ENCODE measurements around the gene SNF8.
"Not testable (repeated sequence)": the region's sequence is repeated elsewhere in the genome, so short reads cannot be mapped to it uniquely, and the experiment has no call there.

The SNF8 gene

GRCh38 chr17:48944515-48945260, at the start of gene SNF8:
Gene SNF8, minus strand, starts transcription at chr17:48944842. Its CDS starts 108 bp downstream, at chr17:48944734.
- peak; percentile 75 for DNase-seq

GRCh38 chr17:48993951-48994350, 49.3 kb upstream of the SNF8 start:
- DNase-seq = no peak

- no peak for DNase-seq
Observed at GRCh38 chr17:48993305-48993704, 48.7 kb upstream of the SNF8 start.

- DNase-seq = no peak
Observed at GRCh38 chr17:48992444-48992843, 47.8 kb upstream of the SNF8 start.

GRCh38 chr17:48990882-48991357, 46.3 kb upstream of the SNF8 start:
- no peak for DNase-seq

GRCh38 chr17:48989100-48989499, 44.5 kb upstream of the SNF8 start:
- DNase-seq = no peak

- DNase-seq = no peak
Observed at GRCh38 chr17:48985436-48986245, 41.0 kb upstream of the SNF8 start.

- no peak for DNase-seq
Observed at GRCh38 chr17:48981927-48982539, 37.4 kb upstream of the SNF8 start.

GRCh38 chr17:48973806-48974205, 29.2 kb upstream of the SNF8 start:
- no peak for DNase-seq

- DNase-seq = no peak
Observed at GRCh38 chr17:48972749-48973097, 28.1 kb upstream of the SNF8 start.

GRCh38 chr17:48970865-48971687, 26.4 kb upstream of the SNF8 start:
- no peak for DNase-seq

GRCh38 chr17:48970224-48970623, 25.6 kb upstream of the SNF8 start:
- no peak for DNase-seq

GRCh38 chr17:48961516-48962233, 17.0 kb upstream of the SNF8 start:
- no peak for DNase-seq

- no peak for DNase-seq
Observed at GRCh38 chr17:48960834-48961515, 16.3 kb upstream of the SNF8 start.

GRCh38 chr17:48954300-48954755, 9.7 kb upstream of the SNF8 start:
- no peak for DNase-seq

- no peak for DNase-seq
Observed at GRCh38 chr17:48952904-48953303, 8.3 kb upstream of the SNF8 start.

GRCh38 chr17:48951572-48951971, 6.9 kb upstream of the SNF8 start:
- no peak for DNase-seq

GRCh38 chr17:48945261-48945651, 614 bp upstream of the SNF8 start:
- DNase-seq = not testable (repeated sequence)

GRCh38 chr17:48933035-48933434, 11.6 kb downstream of the SNF8 start:
- no peak for DNase-seq

GRCh38 chr17:48930435-48930873, 14.2 kb downstream of the SNF8 start:
- no peak for DNase-seq

- DNase-seq = no peak
Observed at GRCh38 chr17:48929812-48930165, 14.9 kb downstream of the SNF8 start.
